NCI-H2171 (cell line): ENCODE data around the gene ARF6.
"Not testable (repeated sequence)": the region's sequence is repeated elsewhere in the genome, so short reads cannot be mapped to it uniquely, and the experiment has no call there.

Source experiments
- DNase-seq: peaks from one replicate; lab custom pipeline; 2025; lab: John Stamatoyannopoulos, UW

The ARF6 gene

DNA sequence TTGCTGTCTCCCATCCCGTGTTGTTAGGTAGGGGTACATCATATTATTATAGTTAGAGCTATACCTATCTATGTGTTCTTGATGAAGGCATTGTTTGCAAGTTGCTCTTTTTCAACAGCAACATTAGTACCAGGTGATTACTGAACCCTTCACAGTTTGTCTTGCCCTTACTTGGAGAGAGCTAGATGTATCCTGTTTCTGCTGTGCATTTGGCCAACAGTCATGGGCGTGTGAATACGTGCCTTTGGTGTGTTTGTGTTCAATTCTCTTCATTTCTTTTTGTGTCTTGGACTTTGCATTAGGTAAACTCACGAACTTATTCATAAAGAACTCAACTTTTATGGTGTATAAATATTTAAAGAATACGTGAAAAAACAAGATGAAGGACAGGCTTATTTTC, 14.3 kb downstream of the ARF6 start:
- no peak for DNase-seq

DNA sequence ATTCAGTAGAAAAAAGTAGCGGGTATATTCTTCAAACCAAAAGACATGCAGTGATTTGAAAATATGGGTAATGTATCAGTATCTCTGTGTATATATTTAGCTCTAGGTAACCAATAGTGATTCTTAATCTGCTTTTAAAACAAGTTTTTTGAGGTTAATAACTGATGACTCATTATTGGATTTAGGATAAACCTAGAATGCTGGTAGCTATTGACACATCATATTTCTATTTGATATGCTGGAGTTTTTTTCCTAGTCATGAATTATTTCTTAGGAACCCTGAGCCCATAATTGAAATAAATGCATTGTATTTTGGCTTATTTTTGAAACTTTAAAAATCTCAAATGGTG, 15.5 kb downstream of the ARF6 start:
- DNase-seq = no peak

DNA sequence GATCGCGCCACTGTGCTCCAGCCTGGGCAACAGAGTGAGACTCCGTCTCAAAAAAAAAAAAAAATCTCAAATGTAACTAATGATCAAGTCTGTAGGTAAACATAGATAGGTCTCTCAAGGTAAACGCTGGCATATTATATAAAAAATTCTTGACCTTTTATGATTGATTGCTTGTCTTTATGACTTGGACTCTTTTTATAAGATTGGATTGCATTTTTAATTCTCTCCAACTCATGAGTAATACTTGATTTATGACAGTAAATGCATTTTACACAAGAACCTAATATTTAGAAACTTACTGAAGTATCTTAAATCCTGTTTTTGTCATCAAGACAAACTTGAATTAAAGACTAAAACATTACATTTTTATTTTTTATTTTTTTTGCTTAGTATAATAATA, 16.1 kb downstream of the ARF6 start:
- DNase-seq = no peak

DNA sequence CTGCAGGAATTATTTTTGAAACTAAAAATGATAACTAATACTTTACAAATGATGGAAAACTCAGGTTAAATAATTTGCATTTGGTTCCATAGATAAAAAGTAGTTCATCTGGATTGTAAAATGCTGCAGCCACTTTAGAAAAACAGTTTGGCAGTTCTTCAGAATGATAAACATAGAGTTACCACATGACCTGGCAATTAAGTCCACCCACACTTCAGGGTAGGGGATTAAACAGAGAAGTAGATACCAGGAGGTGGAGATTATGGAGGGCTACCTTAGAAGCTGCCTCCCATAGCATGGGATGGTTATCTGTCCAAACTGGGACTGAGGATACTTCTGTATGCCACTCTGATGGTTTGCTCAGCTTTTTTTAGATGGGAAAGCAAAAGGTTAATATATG, 22.2 kb downstream of the ARF6 start:
- no peak for DNase-seq

DNA sequence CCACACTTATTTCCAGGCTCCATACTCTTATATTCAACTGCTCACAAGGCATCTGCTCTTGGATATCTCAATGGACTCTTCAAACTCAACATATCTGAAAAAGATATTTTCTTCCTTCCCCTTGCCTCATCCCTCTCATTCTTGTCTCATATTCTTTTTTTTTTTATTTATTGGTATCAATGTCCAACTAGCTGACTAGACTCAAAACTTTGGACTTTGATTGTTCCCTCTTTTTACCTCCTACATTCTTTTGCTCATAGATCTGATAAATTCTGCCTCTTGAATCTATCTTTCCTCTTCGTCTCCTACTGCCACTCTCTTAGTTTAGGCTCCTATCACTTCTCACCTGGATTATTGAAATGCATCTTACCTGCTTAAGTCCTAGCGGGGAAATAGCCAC, 25.8 kb downstream of the ARF6 start:
- DNase-seq = no peak

GRCh38 chr14:49919825-49920659, 27.2 kb downstream of the ARF6 start:
- no peak for DNase-seq

DNA sequence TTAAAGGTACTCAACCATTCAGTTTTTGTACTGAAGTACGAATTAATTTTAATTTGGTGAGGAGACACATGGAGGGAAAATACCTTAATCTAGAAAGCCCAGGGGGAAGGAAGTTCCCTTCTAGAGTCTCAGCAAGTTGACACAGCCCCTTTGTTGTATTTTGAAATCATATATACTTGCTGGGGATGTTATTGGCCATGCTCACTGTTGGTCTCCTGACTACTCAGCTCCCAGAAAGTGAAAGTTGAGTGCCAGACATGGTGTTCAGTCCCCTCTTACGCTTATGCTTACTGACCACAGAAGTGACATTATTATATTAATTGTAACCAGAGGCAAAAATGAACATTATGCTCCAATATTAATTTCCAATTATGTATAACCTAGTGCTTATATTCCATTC, 28.1 kb downstream of the ARF6 start:
- no peak for DNase-seq

- no peak for DNase-seq
Measured at GRCh38 chr14:49921401-49921800, 28.5 kb downstream of the ARF6 start.

- DNase-seq = no peak
Measured at GRCh38 chr14:49923442-49923841, 30.6 kb downstream of the ARF6 start.

GRCh38 chr14:49923881-49924280, 31.0 kb downstream of the ARF6 start:
- DNase-seq = no peak

DNA sequence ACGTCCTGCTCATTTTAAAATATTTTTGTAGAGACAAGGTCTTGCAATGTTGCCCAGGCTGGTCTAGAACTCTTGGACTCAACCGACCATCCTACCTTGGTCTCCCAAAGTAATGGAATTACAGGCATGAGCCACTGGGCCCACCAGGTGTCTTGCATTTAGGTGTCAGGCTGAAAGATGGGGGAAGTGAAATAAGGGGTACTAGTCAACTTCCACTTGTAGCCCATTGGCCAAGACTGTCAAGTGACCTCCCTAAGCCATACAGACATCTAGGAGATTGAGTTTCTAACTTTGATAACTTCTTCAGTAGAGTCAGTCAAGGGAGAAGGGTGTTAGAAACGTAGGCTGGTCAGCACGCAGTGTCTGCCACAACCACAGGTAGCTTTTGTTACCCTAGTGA, 32.0 kb downstream of the ARF6 start:
- DNase-seq = no peak

DNA sequence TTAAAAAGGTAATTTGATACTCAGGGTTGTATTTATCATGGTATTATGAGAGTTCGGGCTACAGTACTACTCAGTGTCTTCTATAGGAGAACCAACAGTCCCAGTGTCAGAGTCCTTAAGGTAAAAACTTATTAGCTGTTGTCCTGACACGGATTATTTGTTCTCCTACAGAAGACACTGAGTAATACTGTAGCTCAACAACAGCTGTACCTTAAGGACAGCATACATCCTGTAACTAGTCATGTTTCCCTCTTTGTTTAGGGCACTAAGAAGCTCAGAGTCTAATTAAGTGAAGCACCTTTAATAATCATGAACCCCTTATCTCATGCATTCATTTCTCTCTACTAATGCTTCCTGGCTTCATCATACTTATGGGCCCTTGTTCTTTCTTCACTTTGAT, 33.9 kb downstream of the ARF6 start:
- DNase-seq = no peak

GRCh38 chr14:49928015-49928414, 35.1 kb downstream of the ARF6 start:
- DNase-seq = no peak

DNA sequence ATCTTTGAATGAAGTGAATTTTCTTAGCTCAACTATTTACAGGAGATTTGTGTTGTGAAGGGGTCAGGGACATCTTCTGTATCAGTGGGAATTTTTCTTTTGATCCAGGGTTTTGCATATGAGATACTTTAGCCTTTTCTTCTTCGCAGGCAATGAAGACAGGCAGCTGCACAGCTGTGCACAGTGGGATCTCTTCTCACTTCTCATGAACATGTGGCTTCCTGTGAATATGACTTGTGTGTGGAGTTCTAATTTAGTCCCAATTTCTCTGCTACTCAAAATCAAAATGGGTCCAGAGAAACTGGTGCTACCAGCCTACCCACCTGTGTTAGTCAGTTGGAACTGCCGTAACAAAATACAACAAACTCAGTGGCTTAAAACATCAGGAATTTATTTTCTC, 37.8 kb downstream of the ARF6 start:
- DNase-seq = no peak

DNA sequence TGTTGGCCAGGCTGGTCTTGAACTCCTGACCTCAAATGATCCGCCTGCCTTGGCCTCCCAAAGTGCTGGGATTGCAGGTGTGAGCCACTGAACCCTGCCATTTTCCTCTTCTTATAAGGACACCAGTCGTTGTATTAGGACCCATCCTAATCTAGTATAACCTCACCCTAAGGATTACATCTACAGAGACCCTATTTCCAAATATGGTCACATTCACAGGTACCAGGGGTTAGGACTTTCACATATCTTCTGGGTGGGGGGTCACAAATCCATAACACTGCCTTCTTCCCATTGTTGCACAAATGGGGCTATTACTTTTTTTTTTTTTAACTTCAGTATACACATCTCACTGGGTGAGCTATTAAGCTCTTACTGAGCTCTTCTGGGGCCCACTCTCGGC, 38.6 kb downstream of the ARF6 start:
- DNase-seq = no peak

GRCh38 chr14:49933128-49933527, 40.2 kb downstream of the ARF6 start:
- no peak for DNase-seq

- DNase-seq = no peak
Measured at GRCh38 chr14:49933704-49934103, 40.8 kb downstream of the ARF6 start.

DNA sequence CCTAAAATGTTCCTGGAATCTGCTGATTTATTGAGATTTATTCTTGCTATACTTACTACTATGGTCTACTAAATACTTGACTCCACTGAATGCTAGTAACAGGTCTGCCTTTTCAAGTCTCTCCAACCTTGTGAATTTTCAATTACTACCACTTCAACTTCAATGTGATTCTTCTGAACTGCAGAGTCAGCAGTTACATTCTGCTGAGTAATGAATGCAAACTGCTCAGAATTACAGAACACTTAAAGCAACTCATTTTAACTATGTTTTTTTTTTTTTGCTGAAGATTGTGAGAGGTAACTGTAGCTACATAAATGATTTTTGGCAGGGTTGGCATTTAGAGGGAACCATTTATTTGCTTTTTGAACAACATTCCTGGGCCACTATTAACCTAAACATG, 41.8 kb downstream of the ARF6 start:
- DNase-seq = no peak

- DNase-seq = no peak
Measured at GRCh38 chr14:49935526-49935925, 42.6 kb downstream of the ARF6 start.

DNA sequence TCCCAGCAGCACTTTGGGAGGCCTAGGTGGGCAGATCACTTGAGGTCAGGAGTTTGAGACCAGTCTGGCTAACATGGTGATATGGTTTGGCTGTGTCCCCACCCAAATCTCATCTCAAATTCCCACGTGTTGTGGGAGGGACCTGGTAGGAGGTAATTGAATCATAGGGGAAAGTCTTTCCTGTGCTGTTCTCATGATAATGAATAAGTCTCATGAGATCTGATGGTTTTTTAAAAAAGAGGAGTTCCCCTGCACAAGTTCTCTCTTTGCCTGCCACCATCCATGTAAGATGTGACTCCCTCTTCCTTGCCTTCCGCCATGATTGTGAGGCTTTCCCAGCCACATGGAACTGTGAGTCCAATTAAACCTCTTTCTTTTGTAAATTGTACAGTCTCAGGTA, 43.4 kb downstream of the ARF6 start:
- DNase-seq = not testable (repeated sequence)

- not testable (repeated sequence) for DNase-seq
Measured at GRCh38 chr14:49936882-49937281, 44.0 kb downstream of the ARF6 start.

- DNase-seq = not testable (repeated sequence)
Measured at GRCh38 chr14:49939215-49939614, 46.3 kb downstream of the ARF6 start.

- DNase-seq = no peak
Measured at GRCh38 chr14:49939884-49940510, 47.1 kb downstream of the ARF6 start.
